ENCODE results near the gene ZNF691.
"Not testable (repeated sequence)": the region's sequence is repeated elsewhere in the genome, so short reads cannot be mapped to it uniquely, and the experiment has no call there.

The ZNF691 gene

DNA sequence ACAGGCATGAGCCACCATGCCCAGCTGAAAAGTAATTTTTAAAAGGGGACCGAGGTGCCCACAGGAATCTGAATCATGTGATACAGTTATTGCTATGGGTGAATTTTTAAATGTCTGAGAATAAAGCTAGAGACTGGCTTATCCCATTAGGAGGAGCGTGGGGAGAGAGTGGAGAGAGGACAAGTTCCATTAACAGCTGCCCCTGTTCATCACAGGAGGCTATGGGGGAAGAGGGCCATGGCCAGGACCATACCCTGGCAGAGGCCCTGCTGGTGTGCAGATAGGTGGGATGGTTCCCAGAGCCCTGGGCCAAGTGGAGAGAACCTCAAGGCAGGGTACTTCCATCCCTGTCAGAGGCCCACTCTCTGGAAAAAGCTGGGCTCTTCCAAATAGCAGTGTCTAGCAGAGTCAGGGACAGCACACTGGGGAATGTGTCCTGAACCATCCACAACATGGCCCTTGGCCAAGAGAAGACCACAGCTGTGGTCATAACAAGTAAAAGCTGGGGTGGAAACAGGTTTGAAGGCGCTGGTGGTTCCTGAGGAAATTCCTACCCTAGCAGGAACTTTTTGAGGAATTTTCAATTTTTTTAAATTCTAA is 13.7 kb upstream of the ZNF691 start:
- DNase-seq: no peak

DNA sequence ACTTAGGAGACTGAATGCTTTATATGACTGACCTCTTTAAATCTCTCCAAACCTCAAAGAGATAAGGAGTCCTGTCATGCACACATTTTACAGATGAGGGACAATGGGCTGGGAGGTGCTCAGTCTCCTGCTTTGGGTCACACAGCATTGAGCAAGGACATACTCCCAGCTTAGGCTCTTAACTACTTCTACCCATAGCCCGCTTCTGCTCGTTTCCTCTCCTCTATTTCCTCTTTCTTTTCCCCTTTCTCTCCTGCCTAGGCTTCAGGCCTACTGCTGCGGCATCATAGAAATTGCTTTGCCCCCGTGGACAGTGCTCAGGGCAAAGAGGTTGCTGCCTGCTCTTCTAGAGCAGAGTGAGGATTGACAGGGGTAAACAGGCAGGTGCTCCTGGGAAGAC is 12.4 kb upstream of the ZNF691 start:
- no peak for DNase-seq

GRCh38 chr1:42834803-42835202 is 11.6 kb upstream of the ZNF691 start:
- no peak for DNase-seq

- no peak for DNase-seq
These were observed 11.0 kb upstream of the ZNF691 start for GRCh38 chr1:42835422-42835821.

DNA sequence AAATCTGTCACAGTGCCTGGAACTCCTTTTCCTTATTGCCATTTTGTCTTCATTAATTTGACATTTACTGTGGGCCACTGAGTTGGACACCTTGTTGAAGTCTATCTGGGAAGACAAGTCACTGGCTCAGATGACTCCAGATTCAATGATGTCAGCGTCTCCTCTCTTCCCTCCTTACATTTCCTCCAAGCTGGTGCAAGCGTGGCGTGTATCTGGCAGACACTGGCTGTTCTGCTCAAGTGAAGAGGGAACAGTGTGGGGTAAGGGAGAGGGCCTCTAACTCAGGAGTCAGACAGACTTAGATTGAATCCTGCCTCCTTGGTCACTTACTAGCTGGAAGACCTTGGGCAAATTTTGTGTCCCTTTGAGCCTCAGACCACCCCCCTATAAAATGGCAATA is 8.7 kb upstream of the ZNF691 start:
- no peak for DNase-seq

- DNase-seq: peak in 5 of 51 donors; percentile 6 to 13 (median 11)
These were observed 7.8 kb upstream of the ZNF691 start for GRCh38 chr1:42838482-42839190.

GRCh38 chr1:42841010-42841409 is 5.4 kb upstream of the ZNF691 start:
- no peak for DNase-seq

- DNase-seq: no peak
These were observed 4.8 kb upstream of the ZNF691 start for GRCh38 chr1:42841440-42842147.

DNA sequence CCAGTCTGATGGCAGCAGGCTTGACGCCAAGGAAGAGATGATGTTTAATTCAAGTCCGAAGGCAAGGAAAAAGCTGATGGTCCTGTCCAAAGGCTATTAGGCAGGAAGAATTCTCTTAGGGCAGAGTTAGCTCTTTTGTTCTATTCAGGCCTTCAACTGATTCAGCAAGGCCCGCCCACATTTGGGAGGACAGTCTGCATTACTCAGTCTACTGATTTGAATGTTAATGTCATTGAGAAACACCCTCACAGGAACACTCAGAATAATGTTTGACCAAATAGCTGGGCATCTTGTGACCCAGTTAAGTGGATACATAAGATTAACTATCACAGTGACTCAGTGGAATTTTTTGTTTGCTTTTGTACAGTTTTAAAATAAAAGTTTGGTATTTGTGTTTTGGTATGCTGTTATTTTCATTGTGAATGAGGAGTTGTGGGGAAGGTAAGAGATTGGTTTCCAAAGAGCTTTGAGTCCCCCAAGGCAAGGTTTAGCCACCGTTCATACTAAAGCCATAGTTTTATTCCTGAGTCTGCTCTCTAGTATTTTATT is 1.7 kb upstream of the ZNF691 start:
- peak in 2 of 51 donors; percentile 4 to 28 for DNase-seq

DNA sequence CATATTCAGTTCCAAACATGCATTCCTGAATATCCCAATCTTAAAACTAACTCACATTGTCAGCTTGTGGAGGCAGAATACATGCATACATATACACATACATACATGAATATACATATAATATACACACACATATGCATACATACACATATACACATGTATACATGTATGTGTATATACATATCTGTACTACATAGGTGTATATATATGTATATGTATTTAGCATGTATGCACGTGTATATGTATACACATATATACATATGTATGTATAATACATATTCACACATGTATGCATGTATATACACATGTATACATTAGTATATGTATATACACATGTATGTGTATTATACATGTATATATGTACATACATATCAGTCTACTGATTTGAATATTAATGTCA is 1.2 kb upstream of the ZNF691 start:
- DNase-seq: no peak

DNA sequence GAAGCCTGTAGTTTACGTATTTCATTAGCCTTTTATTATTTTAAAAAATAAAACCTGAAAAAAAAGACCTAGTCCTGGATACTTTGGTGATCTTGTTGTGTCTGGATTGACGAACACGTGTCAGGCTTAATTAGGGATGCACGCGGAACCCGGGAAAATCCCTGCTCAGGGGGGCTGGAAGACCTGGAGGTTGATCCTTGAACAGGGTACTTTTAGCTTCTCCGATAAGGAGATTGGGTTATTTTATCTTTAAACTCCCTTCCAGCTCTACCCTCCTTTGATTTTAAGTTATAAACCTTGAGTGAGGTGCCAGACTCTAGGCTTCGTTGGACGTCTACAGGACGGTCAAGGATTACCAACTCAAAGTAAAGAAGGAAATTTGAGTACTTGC is 552 bp upstream of the ZNF691 start:
- no peak for DNase-seq

GRCh38 chr1:42847111-42847595 is 740 bp downstream of the ZNF691 start:
- DNase-seq: no peak

- no peak for DNase-seq
These were observed 1.5 kb downstream of the ZNF691 start for GRCh38 chr1:42847721-42848460.

- DNase-seq: no peak
These were observed 2.6 kb downstream of the ZNF691 start for GRCh38 chr1:42848823-42849537.

DNA sequence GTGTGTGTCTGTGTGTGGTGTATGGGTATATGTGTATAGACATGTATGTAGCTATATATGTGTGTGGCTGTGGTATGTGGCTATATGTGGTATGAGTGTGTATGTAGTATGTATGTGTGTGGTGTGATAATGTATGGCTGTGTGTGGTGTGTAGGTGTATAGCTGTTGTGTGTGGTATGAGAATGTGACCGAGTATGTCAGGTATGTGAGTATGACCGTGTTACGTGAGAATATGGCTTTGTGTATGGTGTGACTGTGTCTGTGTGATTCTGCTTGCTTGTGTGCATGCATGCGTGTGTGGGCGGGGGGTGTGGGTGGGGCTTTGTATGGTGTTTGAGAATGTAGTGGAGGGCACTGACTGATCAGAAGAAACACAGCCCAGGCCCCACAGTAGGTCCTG is 3.5 kb downstream of the ZNF691 start:
- DNase-seq: no peak

DNA sequence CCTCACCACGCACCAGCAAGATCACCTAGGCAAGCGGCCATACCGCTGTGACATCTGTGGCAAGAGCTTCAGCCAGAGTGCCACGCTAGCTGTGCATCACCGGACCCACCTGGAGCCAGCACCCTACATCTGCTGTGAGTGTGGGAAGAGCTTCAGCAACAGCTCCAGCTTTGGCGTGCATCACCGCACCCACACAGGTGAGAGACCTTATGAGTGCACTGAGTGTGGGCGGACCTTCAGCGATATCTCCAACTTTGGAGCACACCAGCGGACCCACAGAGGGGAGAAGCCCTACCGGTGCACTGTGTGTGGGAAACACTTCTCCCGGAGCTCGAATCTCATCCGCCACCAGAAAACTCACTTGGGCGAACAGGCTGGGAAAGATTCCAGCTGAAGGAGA is 5.0 kb downstream of the ZNF691 start:
- DNase-seq: no peak

DNA sequence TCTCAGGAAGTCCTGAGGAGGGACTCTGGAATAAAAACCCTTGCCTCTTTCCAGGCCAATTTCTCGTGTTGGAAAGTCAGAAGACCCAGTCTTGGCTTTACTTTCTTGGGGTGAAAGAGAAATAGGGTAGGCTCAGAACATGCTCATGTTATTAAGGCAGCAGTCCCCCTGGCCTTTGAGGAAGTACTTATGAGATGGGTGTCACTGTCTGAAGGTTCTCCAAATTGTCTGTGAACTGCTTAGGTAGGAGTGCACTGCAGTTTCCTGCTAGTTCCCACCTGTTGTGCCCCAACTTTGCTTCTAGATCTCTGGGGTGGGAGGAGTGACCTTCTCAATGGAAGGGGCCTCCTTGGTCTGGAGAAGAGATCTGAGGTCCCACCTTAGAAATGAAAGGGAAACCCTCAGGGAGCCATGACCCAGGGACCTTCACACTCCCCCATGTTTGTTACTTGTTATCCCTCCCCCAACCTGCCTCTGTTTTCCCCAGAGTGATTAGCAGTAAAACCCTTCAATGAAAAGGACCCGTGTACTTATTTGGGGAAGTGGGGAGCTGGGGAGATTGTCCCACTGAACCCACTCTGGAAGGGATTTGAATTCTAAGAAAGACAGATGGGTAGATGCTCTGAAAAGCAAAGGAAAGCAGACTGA is 5.7 kb downstream of the ZNF691 start:
- DNase-seq: no peak

DNA sequence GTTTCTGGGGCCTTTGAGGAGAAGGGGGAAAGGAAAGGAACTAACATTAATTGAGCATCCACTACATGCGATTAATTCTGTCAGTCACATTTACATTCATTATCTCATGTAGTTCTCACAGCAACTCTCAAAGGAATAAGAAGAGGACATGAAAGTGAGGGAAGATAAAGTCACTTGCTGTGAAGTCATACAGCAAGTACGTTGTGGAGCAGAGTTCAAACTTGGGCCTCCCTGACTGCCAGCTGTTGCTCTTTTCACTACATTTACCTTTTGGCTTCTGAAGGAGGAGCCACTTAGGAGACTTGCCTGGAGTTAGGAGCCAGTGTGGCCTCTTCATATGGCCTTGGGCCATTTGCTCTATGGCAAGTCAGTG is 6.2 kb downstream of the ZNF691 start:
- DNase-seq: no peak

DNA sequence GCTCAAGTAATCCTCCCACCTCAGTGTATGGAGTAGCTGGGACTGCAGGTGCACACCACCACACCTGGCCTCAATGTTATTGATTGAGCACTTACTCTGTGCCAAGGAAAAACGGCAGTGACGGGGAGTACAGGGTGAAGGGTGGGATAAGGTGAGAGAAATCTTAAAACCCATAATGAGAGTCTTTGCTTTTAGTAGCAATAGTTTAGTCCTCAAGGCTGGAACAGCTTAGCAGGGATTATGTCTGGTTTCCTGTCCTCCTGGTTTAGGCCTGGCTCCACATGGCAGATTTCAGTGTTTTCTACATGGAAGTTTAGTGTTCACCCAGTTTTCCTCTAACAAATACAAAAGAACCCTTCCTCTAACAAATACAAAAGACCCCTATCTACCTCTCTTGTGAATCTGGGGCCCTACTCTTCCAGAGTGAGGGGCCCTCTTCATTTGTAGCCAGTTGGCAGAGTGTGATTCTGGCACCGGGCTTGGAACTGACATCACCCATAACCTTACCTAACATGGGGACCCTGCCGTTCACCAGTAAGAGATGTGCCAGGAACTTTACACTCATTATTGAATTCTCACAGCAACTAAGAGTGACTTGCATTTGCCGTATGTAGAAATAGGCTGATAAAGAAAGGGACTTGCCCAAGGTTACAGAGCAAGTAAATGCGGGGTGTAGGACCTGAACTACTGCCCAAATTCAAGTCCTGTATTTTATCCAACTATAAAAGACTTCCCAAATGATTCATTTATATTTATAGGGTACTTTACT is 6.9 kb downstream of the ZNF691 start:
- no peak for DNase-seq

- DNase-seq: not testable (repeated sequence)
These were observed 10.1 kb downstream of the ZNF691 start for GRCh38 chr1:42856554-42856953.

Data from hypothalamus (tissue), 51 donors.